ENCODE results near the gene SSNA1.

DNA sequence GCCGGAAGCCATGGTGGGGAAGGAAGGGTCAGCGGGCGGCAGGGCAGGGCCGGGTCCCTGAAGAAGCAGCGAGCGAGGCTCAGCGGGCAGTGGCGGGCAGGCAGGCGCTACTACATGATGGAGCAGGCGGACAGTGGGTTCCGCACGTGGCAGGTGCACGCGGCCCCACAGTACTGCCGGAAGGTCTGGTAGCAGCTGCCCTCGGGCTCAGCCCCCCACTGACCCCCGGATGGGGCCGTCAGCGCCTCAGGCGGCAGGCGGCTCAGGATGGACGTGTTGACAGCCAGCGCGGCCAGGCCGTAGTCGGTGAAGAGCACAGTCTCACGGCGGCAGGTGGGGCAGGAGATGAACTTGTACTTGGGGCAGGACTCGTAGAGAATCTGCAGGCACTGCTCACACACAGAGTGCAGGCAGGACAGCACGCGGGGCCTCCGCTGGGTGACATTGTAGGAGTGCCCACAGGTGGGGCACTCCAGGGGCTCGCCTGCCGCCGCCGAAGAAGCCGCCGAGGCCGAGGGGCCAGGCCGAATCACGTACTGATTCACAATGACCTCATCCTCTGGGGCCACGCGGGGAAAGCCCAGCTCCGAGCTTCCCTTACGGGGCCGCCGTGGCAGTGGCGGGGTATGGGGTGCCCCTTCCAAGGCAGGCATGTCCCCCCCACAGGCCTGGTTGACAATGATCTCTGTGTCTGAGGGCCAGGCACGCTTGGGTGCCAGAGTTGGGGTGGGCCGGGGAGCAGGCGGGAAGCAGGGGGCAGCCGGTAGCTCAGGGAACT, 32.0 kb downstream of the SSNA1 start:
- TF ChIP-seq CREB1 (IDR thresholded peaks at IDR 0.05; ENCODE audit: low read depth) (no peak), EGR1 (IDR thresholded peaks at IDR 0.05) (no peak), TAF1 (IDR thresholded peaks at IDR 0.05; ENCODE audit: low read depth) (no peak), FOXM1 (IDR thresholded peaks at IDR 0.05; ENCODE audit: borderline replicate concordance, low read depth) (no peak), YY1 (IDR thresholded peaks at IDR 0.05; ENCODE audit: low read depth) (no peak), RAD21 (IDR thresholded peaks at IDR 0.05; ENCODE audit: low read depth) (no peak), NFIC (IDR thresholded peaks at IDR 0.05) (no peak), ZBTB7A (IDR thresholded peaks at IDR 0.05; ENCODE audit: low read depth) (no peak), EP300 (IDR thresholded peaks at IDR 0.05; ENCODE audit: borderline replicate concordance) (no peak), TEAD4 (IDR thresholded peaks at IDR 0.05) (no peak), TCF12 (IDR thresholded peaks at IDR 0.05; ENCODE audit: low read depth) (no peak), CEBPB (IDR thresholded peaks at IDR 0.05) (no peak)
- TF ChIP-seq, protein P1, sequence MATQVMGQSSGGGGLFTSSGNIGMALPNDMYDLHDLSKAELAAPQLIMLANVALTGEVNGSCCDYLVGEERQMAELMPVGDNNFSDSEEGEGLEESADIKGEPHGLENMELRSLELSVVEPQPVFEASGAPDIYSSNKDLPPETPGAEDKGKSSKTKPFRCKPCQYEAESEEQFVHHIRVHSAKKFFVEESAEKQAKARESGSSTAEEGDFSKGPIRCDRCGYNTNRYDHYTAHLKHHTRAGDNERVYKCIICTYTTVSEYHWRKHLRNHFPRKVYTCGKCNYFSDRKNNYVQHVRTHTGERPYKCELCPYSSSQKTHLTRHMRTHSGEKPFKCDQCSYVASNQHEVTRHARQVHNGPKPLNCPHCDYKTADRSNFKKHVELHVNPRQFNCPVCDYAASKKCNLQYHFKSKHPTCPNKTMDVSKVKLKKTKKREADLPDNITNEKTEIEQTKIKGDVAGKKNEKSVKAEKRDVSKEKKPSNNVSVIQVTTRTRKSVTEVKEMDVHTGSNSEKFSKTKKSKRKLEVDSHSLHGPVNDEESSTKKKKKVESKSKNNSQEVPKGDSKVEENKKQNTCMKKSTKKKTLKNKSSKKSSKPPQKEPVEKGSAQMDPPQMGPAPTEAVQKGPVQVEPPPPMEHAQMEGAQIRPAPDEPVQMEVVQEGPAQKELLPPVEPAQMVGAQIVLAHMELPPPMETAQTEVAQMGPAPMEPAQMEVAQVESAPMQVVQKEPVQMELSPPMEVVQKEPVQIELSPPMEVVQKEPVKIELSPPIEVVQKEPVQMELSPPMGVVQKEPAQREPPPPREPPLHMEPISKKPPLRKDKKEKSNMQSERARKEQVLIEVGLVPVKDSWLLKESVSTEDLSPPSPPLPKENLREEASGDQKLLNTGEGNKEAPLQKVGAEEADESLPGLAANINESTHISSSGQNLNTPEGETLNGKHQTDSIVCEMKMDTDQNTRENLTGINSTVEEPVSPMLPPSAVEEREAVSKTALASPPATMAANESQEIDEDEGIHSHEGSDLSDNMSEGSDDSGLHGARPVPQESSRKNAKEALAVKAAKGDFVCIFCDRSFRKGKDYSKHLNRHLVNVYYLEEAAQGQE (IDR thresholded peaks at IDR 0.05; ENCODE audit: low read depth) = no peak
- TF ChIP-seq, protein P2, sequence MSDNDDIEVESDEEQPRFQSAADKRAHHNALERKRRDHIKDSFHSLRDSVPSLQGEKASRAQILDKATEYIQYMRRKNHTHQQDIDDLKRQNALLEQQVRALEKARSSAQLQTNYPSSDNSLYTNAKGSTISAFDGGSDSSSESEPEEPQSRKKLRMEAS (IDR thresholded peaks at IDR 0.05) = no peak

Measured in Ishikawa (cell line).